Immature natural killer cell (primary cell): ENCODE results near the gene SDK1. TPM values are rescaled to one million over a fixed set of nuclear protein-coding genes. Genes with fewer than 3 reads are reported as not detected.
"Not testable (repeated sequence)": the region's sequence is repeated elsewhere in the genome, so short reads cannot be mapped to it uniquely, and the experiment has no call there.

Experiments used
- DNase-seq, 3 donors: peaks; one replicate each; pipeline ENCODE4 v3.0.0; 2022; ENCODE audit warnings: mixed read lengths in 1 of 3
- H3K27ac Mint-ChIP-seq, 6 donors: one replicate each; pipeline ENCODE4 v1.8.0; 2020; ENCODE audit warnings: mixed read lengths in 6 of 6, mild to moderate bottlenecking in 5 of 6, inconsistent platforms in 4 of 6, moderate library complexity in 3 of 6
- H3K27me3 Mint-ChIP-seq, 3 donors: one replicate each; pipeline ENCODE4 v1.8.0; 2020 to 2021; ENCODE audit warnings: low read depth in 3 of 3, mild to moderate bottlenecking in 3 of 3, mixed read lengths in 3 of 3, moderate library complexity in 3 of 3, inconsistent platforms in 1 of 3
- H3K36me3 Mint-ChIP-seq, 3 donors: one replicate each; pipeline ENCODE4 v1.8.0; 2020; ENCODE audit warnings: mixed read lengths in 3 of 3, inconsistent platforms in 2 of 3, mild to moderate bottlenecking in 2 of 3
- H3K4me1 Mint-ChIP-seq, 2 donors: one replicate each; pipeline ENCODE4 v1.8.0; 2020; ENCODE audit warnings: inconsistent platforms in 2 of 2, mild to moderate bottlenecking in 2 of 2, mixed read lengths in 2 of 2, moderate library complexity in 1 of 2
- H3K4me3 Mint-ChIP-seq, 5 donors: one replicate each; pipeline ENCODE4 v1.8.0; 2020; ENCODE audit warnings: mild to moderate bottlenecking in 5 of 5, mixed read lengths in 5 of 5, inconsistent platforms in 3 of 5, moderate library complexity in 3 of 5
- H3K9me3 Mint-ChIP-seq, 6 donors: one replicate each; pipeline ENCODE4 v1.8.0; 2020; ENCODE audit warnings: mild to moderate bottlenecking in 6 of 6, mixed read lengths in 6 of 6, inconsistent platforms in 4 of 6, moderate library complexity in 3 of 6
- polyA plus RNA-seq, 3 donors: library from polyadenylated mRNA; unstranded; fragments of 300-500 nt; fragmentation: Illumina TruSeq; gene quantifications; one replicate each; pipeline ENCODE4 v1.2.3, GENCODE V29; 2021

The SDK1 gene
- polyA plus RNA-seq, 3 donors from 2014 or later, result not detected

GRCh38 chr7:3931843-3932242 lies 630.8 kb downstream of the SDK1 start:
- no peak overlapping the region for H3K4me3 Mint-ChIP-seq
- H3K9me3 Mint-ChIP-seq, result no peaks in the 10 kb centered on the region
- DNase-seq, result no peak
- peaks cover 0 to 14% (median 1%) of the 10 kb centered on the region in 3 donors for H3K27me3 Mint-ChIP-seq
- no peaks in the 10 kb centered on the region for H3K4me1 Mint-ChIP-seq
- no peak overlapping the region for H3K27ac Mint-ChIP-seq
- no peaks in the 10 kb centered on the region for H3K36me3 Mint-ChIP-seq

- DNase-seq, result no peak
- Mint-ChIP-seq H3K27me3 (peaks cover 2 to 9% (median 7%) of the 10 kb centered on the region in 3 donors), H3K27ac (no peak overlapping the region), H3K4me3 (no peak overlapping the region), H3K4me1 (no peaks in the 10 kb centered on the region), H3K9me3 (no peaks in the 10 kb centered on the region), H3K36me3 (no peaks in the 10 kb centered on the region)
Measured at GRCh38 chr7:3937146-3937545, 636.1 kb downstream of the SDK1 start.

GRCh38 chr7:3937605-3938004 lies 636.6 kb downstream of the SDK1 start:
- no peak for DNase-seq
- Mint-ChIP-seq H3K36me3 (no peaks in the 10 kb centered on the region), H3K4me1 (no peaks in the 10 kb centered on the region), H3K27me3 (peaks cover 2 to 9% (median 7%) of the 10 kb centered on the region in 3 donors), H3K9me3 (no peaks in the 10 kb centered on the region), H3K4me3 (no peak overlapping the region), H3K27ac (no peak overlapping the region)

GRCh38 chr7:3941706-3942105 lies 640.7 kb downstream of the SDK1 start:
- not testable (repeated sequence) for H3K4me1 Mint-ChIP-seq, H3K27me3 Mint-ChIP-seq, H3K9me3 Mint-ChIP-seq

DNA sequence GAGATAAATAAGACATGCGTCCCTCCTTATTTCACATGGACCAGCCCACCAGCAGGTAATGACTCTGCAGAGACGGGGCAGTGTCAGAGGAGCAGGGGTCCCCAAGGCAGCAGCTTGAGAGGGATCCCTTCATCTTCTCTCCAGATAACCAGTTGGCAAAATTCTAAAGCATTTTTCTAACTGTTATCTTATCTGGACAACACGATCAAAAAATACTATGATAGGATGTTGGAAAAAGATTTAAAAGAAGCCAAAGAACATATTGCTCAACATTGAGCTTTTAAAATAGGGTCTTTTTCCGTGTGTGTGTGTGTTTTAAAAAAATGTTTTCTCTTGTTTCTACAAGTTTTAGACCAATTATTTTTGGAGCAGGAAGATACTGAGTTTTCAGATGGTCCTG lies 641.2 kb downstream of the SDK1 start:
- peaks cover 2 to 9% (median 6%) of the 10 kb centered on the region in 3 donors for H3K27me3 Mint-ChIP-seq

More at GRCh38 chr7:3941706-3942105, 640.7 kb downstream of the SDK1 start:
- not testable (repeated sequence) for H3K36me3 Mint-ChIP-seq, H3K4me3 Mint-ChIP-seq, DNase-seq, H3K27ac Mint-ChIP-seq

GRCh38 chr7:3942816-3943745 lies 642.0 kb downstream of the SDK1 start:
- H3K9me3 Mint-ChIP-seq, result peaks cover 0 to 2% (median 0%) of the 10 kb centered on the region in 6 donors
- H3K27me3 Mint-ChIP-seq, result peaks cover 2 to 9% (median 6%) of the 10 kb centered on the region in 3 donors
- H3K27ac Mint-ChIP-seq, result no peak overlapping the region
- no peak for DNase-seq
- H3K4me3 Mint-ChIP-seq, result no peak overlapping the region
- H3K4me1 Mint-ChIP-seq, result no peaks in the 10 kb centered on the region
- H3K36me3 Mint-ChIP-seq, result no peaks in the 10 kb centered on the region

More for the DNA sequence above, 641.2 kb downstream of the SDK1 start:
- no peak overlapping the region for H3K27ac Mint-ChIP-seq
- no peaks in the 10 kb centered on the region for H3K4me1 Mint-ChIP-seq
- H3K4me3 Mint-ChIP-seq, result no peak overlapping the region
- no peaks in the 10 kb centered on the region for H3K36me3 Mint-ChIP-seq
- H3K9me3 Mint-ChIP-seq, result peaks cover 0 to 2% (median 0%) of the 10 kb centered on the region in 6 donors
- no peak for DNase-seq

DNA sequence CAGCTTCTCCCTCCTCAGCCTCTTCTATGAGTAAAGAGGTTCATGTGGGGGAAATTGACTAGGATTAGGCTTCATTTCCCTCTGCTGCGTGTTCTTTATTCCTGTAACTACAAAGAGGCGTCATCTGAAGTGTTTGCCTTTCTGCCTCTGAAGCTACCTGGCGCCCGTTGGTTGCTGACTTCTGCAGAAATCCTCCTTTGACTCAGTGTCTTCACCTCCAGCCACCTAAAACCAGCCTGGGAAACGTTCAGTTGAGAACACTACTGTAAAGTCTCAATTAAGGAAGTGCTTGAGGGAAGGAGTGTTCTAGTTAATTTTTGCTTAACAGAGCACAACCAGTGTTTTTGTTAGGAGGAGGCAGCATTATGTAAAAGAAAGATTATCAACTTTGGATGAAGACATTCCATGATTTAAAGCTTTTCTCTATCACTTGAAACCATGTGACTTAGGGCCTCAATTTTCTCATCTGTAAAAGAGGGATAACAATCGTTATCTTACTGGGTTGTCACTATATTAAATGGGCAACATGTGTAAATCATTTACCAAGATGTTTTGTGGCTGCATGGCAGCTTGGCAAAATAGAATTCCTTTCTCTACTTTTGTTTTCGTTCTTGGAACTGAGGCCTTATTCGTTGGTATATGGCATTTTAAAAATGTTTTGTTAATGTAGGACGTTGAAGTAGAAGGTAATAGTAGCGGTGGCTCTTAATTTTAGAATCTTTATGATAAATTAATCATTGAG lies 642.9 kb downstream of the SDK1 start:
- Mint-ChIP-seq H3K27me3 (peaks cover 4 to 9% (median 6%) of the 10 kb centered on the region in 3 donors), H3K4me3 (no peak overlapping the region), H3K9me3 (peaks cover 0 to 2% (median 0%) of the 10 kb centered on the region in 6 donors), H3K27ac (no peak overlapping the region), H3K36me3 (no peaks in the 10 kb centered on the region), H3K4me1 (no peaks in the 10 kb centered on the region)
- DNase-seq, result no peak

- Mint-ChIP-seq H3K27me3 (peaks cover 0 to 10% (median 3%) of the 10 kb centered on the region in 3 donors), H3K4me3 (no peak overlapping the region), H3K4me1 (no peaks in the 10 kb centered on the region), H3K9me3 (peaks cover 0 to 2% (median 0%) of the 10 kb centered on the region in 6 donors), H3K36me3 (no peaks in the 10 kb centered on the region), H3K27ac (no peak overlapping the region)
- no peak for DNase-seq
Measured at GRCh38 chr7:3949242-3949640, 648.2 kb downstream of the SDK1 start.

DNA sequence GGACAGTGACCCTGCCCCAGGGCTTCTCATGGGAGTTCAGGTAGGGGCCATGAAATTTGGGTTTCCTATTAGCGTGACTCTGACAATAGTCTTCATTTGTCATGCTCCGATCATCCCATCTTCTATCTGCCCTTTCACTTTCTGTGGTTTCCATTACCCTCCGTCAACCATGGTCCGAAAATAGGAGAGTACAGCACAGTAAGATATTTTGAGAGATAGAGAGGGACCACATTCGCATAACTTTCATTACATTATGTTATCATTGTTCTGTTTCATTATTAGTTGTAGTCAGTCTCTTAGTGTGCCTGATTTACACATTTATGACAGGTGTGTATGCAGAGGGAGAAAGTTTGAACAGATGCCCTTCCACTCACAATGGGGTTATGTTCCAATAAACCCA lies 649.2 kb downstream of the SDK1 start:
- H3K36me3 Mint-ChIP-seq, result no peaks in the 10 kb centered on the region
- H3K4me3 Mint-ChIP-seq, result no peak overlapping the region
- H3K4me1 Mint-ChIP-seq, result no peaks in the 10 kb centered on the region
- H3K9me3 Mint-ChIP-seq, result no peaks in the 10 kb centered on the region
- no peak for DNase-seq
- no peak overlapping the region for H3K27ac Mint-ChIP-seq
- H3K27me3 Mint-ChIP-seq, result peaks cover 0 to 4% (median 3%) of the 10 kb centered on the region in 3 donors

DNA sequence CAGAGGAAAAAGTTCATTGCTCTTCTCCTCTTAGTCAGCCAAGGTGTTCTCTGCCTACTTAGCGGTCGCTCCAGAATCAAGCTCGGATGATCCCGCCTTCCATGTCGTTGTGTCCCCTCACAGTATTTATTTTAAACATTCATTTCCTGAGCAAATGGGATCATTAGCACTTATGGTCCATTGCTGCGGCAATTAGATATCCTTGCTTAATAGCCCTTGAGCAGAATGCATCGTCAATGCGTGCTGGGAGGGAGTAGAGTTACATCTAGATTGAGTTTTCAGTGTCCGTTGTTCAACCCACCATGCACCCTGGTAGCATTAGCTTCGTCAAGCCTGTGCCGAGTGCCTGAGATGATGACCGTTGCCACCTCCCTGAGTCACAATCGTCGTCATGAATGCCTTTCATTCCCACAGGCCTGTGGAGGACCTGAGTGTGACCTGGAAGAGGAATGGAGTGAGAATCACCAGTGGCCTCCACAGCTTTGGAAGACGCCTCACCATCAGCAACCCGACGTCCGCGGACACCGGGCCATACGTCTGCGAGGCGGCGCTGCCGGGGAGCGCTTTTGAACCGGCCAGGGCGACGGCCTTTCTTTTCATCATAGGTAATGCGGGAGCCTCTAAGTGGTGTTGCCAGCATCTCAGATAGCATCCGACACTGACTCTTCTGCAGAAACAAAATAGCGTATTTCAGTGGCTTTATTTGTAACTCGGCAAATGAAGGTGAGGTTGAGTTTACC lies 650.4 kb downstream of the SDK1 start:
- H3K27me3 Mint-ChIP-seq, result peaks cover 0 to 4% (median 3%) of the 10 kb centered on the region in 3 donors
- no peaks in the 10 kb centered on the region for H3K36me3 Mint-ChIP-seq
- H3K4me3 Mint-ChIP-seq, result no peak overlapping the region
- H3K4me1 Mint-ChIP-seq, result no peaks in the 10 kb centered on the region
- no peak for DNase-seq
- no peaks in the 10 kb centered on the region for H3K9me3 Mint-ChIP-seq
- H3K27ac Mint-ChIP-seq, result no peak overlapping the region

DNA sequence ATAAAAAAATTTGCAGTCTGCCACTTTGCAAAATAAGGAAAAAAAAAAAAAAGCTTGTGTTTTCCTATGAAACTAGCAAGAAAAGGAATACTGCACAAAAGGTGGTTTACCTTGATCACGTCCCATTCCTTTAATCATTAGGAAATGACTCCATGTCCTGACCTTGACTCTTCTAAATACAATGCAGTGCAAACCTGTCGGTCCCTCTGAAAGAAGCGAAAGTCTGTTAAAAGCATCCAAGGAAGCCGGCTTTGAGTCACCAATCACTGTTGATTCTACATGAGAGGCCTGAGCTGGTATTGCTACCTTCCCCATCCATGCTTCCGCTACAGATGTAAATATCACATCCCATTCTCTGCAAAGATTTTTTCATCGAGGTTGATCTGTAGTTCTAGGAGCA lies 652.1 kb downstream of the SDK1 start:
- DNase-seq, result no peak
- peaks cover 0 to 8% (median 3%) of the 10 kb centered on the region in 3 donors for H3K27me3 Mint-ChIP-seq
- H3K4me3 Mint-ChIP-seq, result no peak overlapping the region
- no peaks in the 10 kb centered on the region for H3K9me3 Mint-ChIP-seq
- H3K36me3 Mint-ChIP-seq, result no peaks in the 10 kb centered on the region
- H3K4me1 Mint-ChIP-seq, result no peaks in the 10 kb centered on the region
- H3K27ac Mint-ChIP-seq, result no peak overlapping the region

- H3K27ac Mint-ChIP-seq, result no peak overlapping the region
- H3K9me3 Mint-ChIP-seq, result peaks cover 0 to 2% (median 0%) of the 10 kb centered on the region in 6 donors
Measured at GRCh38 chr7:3953946-3954345, 652.9 kb downstream of the SDK1 start.

DNA sequence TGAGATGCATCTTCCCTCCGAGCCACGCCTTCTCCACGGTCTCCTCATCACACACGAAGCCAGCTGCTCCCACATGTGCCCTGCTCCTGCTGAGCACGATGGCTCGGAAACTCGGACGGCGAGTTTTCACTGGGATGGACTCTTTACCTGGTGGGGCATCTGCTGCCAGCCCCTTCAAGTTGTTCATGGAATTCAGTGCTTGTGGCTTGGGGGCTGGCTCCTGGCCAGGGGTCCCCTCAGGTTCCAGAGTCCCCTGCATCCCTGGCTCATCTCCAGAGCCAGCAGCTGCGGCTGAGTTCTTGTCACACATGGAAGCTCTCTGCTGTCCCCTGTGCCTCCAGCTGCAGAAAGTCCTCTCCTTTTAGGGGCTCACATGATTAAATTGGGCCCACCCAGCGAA lies 654.0 kb downstream of the SDK1 start:
- no peaks in the 10 kb centered on the region for H3K4me1 Mint-ChIP-seq
- peaks cover 0 to 2% (median 0%) of the 10 kb centered on the region in 6 donors for H3K9me3 Mint-ChIP-seq
- H3K36me3 Mint-ChIP-seq, result no peaks in the 10 kb centered on the region
- H3K27me3 Mint-ChIP-seq, result peaks cover 0 to 3% (median 0%) of the 10 kb centered on the region in 3 donors
- H3K27ac Mint-ChIP-seq, result no peak overlapping the region
- no peak for DNase-seq
- H3K4me3 Mint-ChIP-seq, result no peak overlapping the region

More at GRCh38 chr7:3953946-3954345, 652.9 kb downstream of the SDK1 start:
- DNase-seq, result no peak
- H3K27me3 Mint-ChIP-seq, result peaks cover 0 to 8% (median under 1%) of the 10 kb centered on the region in 3 donors
- no peaks in the 10 kb centered on the region for H3K36me3 Mint-ChIP-seq
- no peaks in the 10 kb centered on the region for H3K4me1 Mint-ChIP-seq
- no peak overlapping the region for H3K4me3 Mint-ChIP-seq
